ENCODE data around the gene DAZAP1.
"Not testable (repeated sequence)": the region's sequence is repeated elsewhere in the genome, so short reads cannot be mapped to it uniquely, and the experiment has no call there.

DAZAP1 gene

GRCh38 chr19:1406774-1407527, 435 bp upstream of the DAZAP1 start:
- in situ Hi-C loops (cut with HindIII; ENCODE audit: low pct_ligation_motif_present, low pct_unique_long_range_greater_than_20kb, low sequenced_read_pairs) = no loop called here
- peak; percentile 98 for DNase-seq

GRCh38 chr19:1408300-1409203, 1.2 kb downstream of the DAZAP1 start:
- peak; percentile 32 for DNase-seq
- in situ Hi-C loops (cut with HindIII; ENCODE audit: low pct_ligation_motif_present, low pct_unique_long_range_greater_than_20kb, low sequenced_read_pairs) = no loop called here

GRCh38 chr19:1409204-1410005, 2.0 kb downstream of the DAZAP1 start:
- no peak for DNase-seq
- in situ Hi-C loops (cut with HindIII; ENCODE audit: low pct_ligation_motif_present, low pct_unique_long_range_greater_than_20kb, low sequenced_read_pairs) = no loop called here

- DNase-seq = peak; percentile 77
- in situ Hi-C loops (cut with HindIII; ENCODE audit: low pct_ligation_motif_present, low pct_unique_long_range_greater_than_20kb, low sequenced_read_pairs) = no loop called here
Observed at GRCh38 chr19:1410136-1410786, 2.9 kb downstream of the DAZAP1 start.

GRCh38 chr19:1410789-1411188, 3.4 kb downstream of the DAZAP1 start:
- in situ Hi-C loops (cut with HindIII; ENCODE audit: low pct_ligation_motif_present, low pct_unique_long_range_greater_than_20kb, low sequenced_read_pairs) = no loop called here
- no peak for DNase-seq

- no peak for DNase-seq
- in situ Hi-C loops (cut with HindIII; ENCODE audit: low pct_ligation_motif_present, low pct_unique_long_range_greater_than_20kb, low sequenced_read_pairs) = no loop called here
Observed at GRCh38 chr19:1411255-1412191, 4.1 kb downstream of the DAZAP1 start.

- DNase-seq = no peak
- in situ Hi-C loops (cut with HindIII; ENCODE audit: low pct_ligation_motif_present, low pct_unique_long_range_greater_than_20kb, low sequenced_read_pairs) = no loop called here
Observed at GRCh38 chr19:1412323-1412923, 5.0 kb downstream of the DAZAP1 start.

- no peak for DNase-seq
- in situ Hi-C loops (cut with HindIII; ENCODE audit: low pct_ligation_motif_present, low pct_unique_long_range_greater_than_20kb, low sequenced_read_pairs) = no loop called here
Observed at GRCh38 chr19:1412995-1413800, 5.8 kb downstream of the DAZAP1 start.

- in situ Hi-C loops (cut with HindIII; ENCODE audit: low pct_ligation_motif_present, low pct_unique_long_range_greater_than_20kb, low sequenced_read_pairs) = no loop called here
- no peak for DNase-seq
Observed at GRCh38 chr19:1416014-1416841, 8.8 kb downstream of the DAZAP1 start.

- DNase-seq = no peak
- in situ Hi-C loops (cut with HindIII; ENCODE audit: low pct_ligation_motif_present, low pct_unique_long_range_greater_than_20kb, low sequenced_read_pairs) = no loop called here
Observed at GRCh38 chr19:1417145-1417544, 9.8 kb downstream of the DAZAP1 start.

- in situ Hi-C loops (cut with HindIII; ENCODE audit: low pct_ligation_motif_present, low pct_unique_long_range_greater_than_20kb, low sequenced_read_pairs) = no loop called here
- no peak for DNase-seq
Observed at GRCh38 chr19:1417681-1418495, 10.5 kb downstream of the DAZAP1 start.

- in situ Hi-C loops (cut with HindIII; ENCODE audit: low pct_ligation_motif_present, low pct_unique_long_range_greater_than_20kb, low sequenced_read_pairs) = no loop called here
- no peak for DNase-seq
Observed at GRCh38 chr19:1418496-1418775, 11.1 kb downstream of the DAZAP1 start.

- in situ Hi-C loops (cut with HindIII; ENCODE audit: low pct_ligation_motif_present, low pct_unique_long_range_greater_than_20kb, low sequenced_read_pairs) = no loop called here
Observed at GRCh38 chr19:1418951-1419738, 11.8 kb downstream of the DAZAP1 start.

GRCh38 chr19:1420085-1420484, 12.7 kb downstream of the DAZAP1 start:
- in situ Hi-C loops (cut with HindIII; ENCODE audit: low pct_ligation_motif_present, low pct_unique_long_range_greater_than_20kb, low sequenced_read_pairs); DNase-seq: not testable (repeated sequence)

More at GRCh38 chr19:1418951-1419738, 11.8 kb downstream of the DAZAP1 start:
- DNase-seq = no peak

Data from ACHN (cell line).